ENCODE data around the gene EVA1A. TPM values are rescaled to one million over a fixed set of nuclear protein-coding genes. Genes with fewer than 3 reads are reported as not detected.

EVA1A gene
- not detected in 2 replicates for total RNA-seq (2014; rRNA removed; shearing (Covaris generic))

GRCh38 chr2:75560768-75561565 is at the start of gene EVA1A:
Gene EVA1A, minus strand, starts transcription at chr2:75560939. Its CDS starts 42,799 bp downstream, at chr2:75518140.
- no peak for DNase-seq (ENCODE audit: low spot score)

- DNase-seq (ENCODE audit: low spot score): no peak
Measured at GRCh38 chr2:75609937-75610508, 49.3 kb upstream of the EVA1A start.

GRCh38 chr2:75609334-75609689 is 48.6 kb upstream of the EVA1A start:
- no peak for DNase-seq (ENCODE audit: low spot score)

- peak; percentile 71 for DNase-seq (ENCODE audit: low spot score)
Measured at GRCh38 chr2:75608684-75609333, 48.1 kb upstream of the EVA1A start.

GRCh38 chr2:75607988-75608683 is 47.4 kb upstream of the EVA1A start:
- no peak for DNase-seq (ENCODE audit: low spot score)

- no peak for DNase-seq (ENCODE audit: low spot score)
Measured at GRCh38 chr2:75607400-75607798, 46.7 kb upstream of the EVA1A start.

GRCh38 chr2:75606761-75607399 is 46.1 kb upstream of the EVA1A start:
- DNase-seq (ENCODE audit: low spot score): no peak

- DNase-seq (ENCODE audit: low spot score): peak; percentile 35
Measured at GRCh38 chr2:75605770-75606529, 45.2 kb upstream of the EVA1A start.

GRCh38 chr2:75604484-75604883 is 43.7 kb upstream of the EVA1A start:
- DNase-seq (ENCODE audit: low spot score): no peak

- no peak for DNase-seq (ENCODE audit: low spot score)
Measured at GRCh38 chr2:75603477-75603876, 42.7 kb upstream of the EVA1A start.

GRCh38 chr2:75602724-75603342 is 42.1 kb upstream of the EVA1A start:
- no peak for DNase-seq (ENCODE audit: low spot score)

- no peak for DNase-seq (ENCODE audit: low spot score)
Measured at GRCh38 chr2:75600461-75601011, 39.8 kb upstream of the EVA1A start.

- no peak for DNase-seq (ENCODE audit: low spot score)
Measured at GRCh38 chr2:75598589-75599155, 37.9 kb upstream of the EVA1A start.

- DNase-seq (ENCODE audit: low spot score): no peak
Measured at GRCh38 chr2:75597949-75598348, 37.2 kb upstream of the EVA1A start.

GRCh38 chr2:75596784-75597183 is 36.0 kb upstream of the EVA1A start:
- DNase-seq (ENCODE audit: low spot score): no peak

GRCh38 chr2:75595541-75596395 is 35.0 kb upstream of the EVA1A start:
- no peak for DNase-seq (ENCODE audit: low spot score)

GRCh38 chr2:75594596-75594995 is 33.9 kb upstream of the EVA1A start:
- DNase-seq (ENCODE audit: low spot score): no peak

- DNase-seq (ENCODE audit: low spot score): no peak
Measured at GRCh38 chr2:75592888-75593287, 32.1 kb upstream of the EVA1A start.

GRCh38 chr2:75592030-75592429 is 31.3 kb upstream of the EVA1A start:
- DNase-seq (ENCODE audit: low spot score): no peak
